Spleen (tissue), 7 donors: ENCODE measurements around the gene GPR149.

ENCODE experiments used
- CTCF ChIP-seq, 11 experiments: fragments of 200-600 bp in 7 of 11; fragments of 450-650 bp in 4 of 11; sonication (generic) in 4 of 11; IDR thresholded peaks in 8 of 11; conservative IDR thresholded peaks in 3 of 11; 1 replicate in 7 of 11; 2 replicates in 4 of 11; pipeline versions ENCODE4 v1.4.0 to v1.8.0; 2016 to 2021; ENCODE audit warnings: antibody characterized with exemption in 11 of 11, inconsistent platforms in 4 of 11, mild to moderate bottlenecking in 1 of 11
- POLR2A ChIP-seq, 3 donors: fragments of 450-650 bp; IDR thresholded peaks; one replicate each; pipeline ENCODE4 v1.5.1; 2017; ENCODE audit warnings: antibody characterized with exemption in 3 of 3, mild to moderate bottlenecking in 1 of 3
- POLR2AphosphoS5 ChIP-seq, 3 donors: sonication (generic); formaldehyde crosslinking; IDR thresholded peaks; one replicate each; pipeline ENCODE4 v1.5.1; 2017; ENCODE audit warnings: antibody characterized with exemption in 3 of 3
- donor health status: DM: no; HTN: no; CAD: no; lungs with moderate emphysema.
- donor health status: DM: no; HTN: no; CAD: no.
- donor health status: DM: no; HTN: no; CAD: no.

GRCh38 chr3:154430014-154430413 lies at the start of gene GPR149:
- TF ChIP-seq POLR2A (IDR thresholded peaks at IDR 0.05) (no peak), POLR2AphosphoS5 (IDR thresholded peaks at IDR 0.05) (no peak), CTCF (IDR thresholded peaks at IDR 0.05 in 8 of 11, conservative IDR thresholded peaks at IDR 0.05 in 3 of 11) (no peak)
